WTC11 (cell line): ENCODE results near the gene FEV. TPM values are rescaled to one million over a fixed set of nuclear protein-coding genes. Genes with fewer than 3 reads are reported as not detected.

Source experiments
- ATAC-seq: fragments of 200-7000 bp; cut with Tn5 transposase; 2 replicates; pipeline ENCODE4 v1.10.0; 2021; ENCODE audit warnings: mild to moderate bottlenecking, moderate library complexity
- CTCF ChIA-PET: fragments of 300-600 bp; sonication (Branson Sonifier 250); formaldehyde crosslinking; loops from one replicate; lab custom pipeline; 2021; ENCODE audit warnings: antibody characterized with exemption; lab: Charles Lee
- POLR2A ChIA-PET: fragments of 350-600 bp; sonication (Branson Sonifier 250); formaldehyde crosslinking; loops from one replicate; lab custom pipeline; 2021; ENCODE audit warnings: antibody characterized with exemption; lab: Charles Lee
- DNase-seq: peaks from one replicate; pipeline ENCODE4 v3.0.0; 2021; ENCODE audit warnings: low spot score
- H3K27ac Mint-ChIP-seq: 2 replicates; pipeline ENCODE4 v1.8.0; 2021; ENCODE audit warnings: mixed read lengths
- H3K27me3 Mint-ChIP-seq: 2 replicates; pipeline ENCODE4 v1.8.0; 2021; ENCODE audit warnings: low read depth, mild to moderate bottlenecking, moderate library complexity, mixed read lengths
- H3K36me3 Mint-ChIP-seq: 2 replicates; pipeline ENCODE4 v1.8.0; 2021; ENCODE audit warnings: mixed read lengths
- H3K4me1 Mint-ChIP-seq: 2 replicates; pipeline ENCODE4 v1.8.0; 2022; ENCODE audit warnings: mixed read lengths
- H3K4me3 Mint-ChIP-seq: 2 replicates; pipeline ENCODE4 v1.8.0; 2021; ENCODE audit warnings: mild to moderate bottlenecking, moderate library complexity, mixed read lengths
- H3K9me3 Mint-ChIP-seq: 2 replicates; pipeline ENCODE4 v1.8.0; 2021; ENCODE audit warnings: mixed read lengths
- ATF1 ChIP-seq: sonication (generic); formaldehyde crosslinking; IDR thresholded peaks from 2 replicates; pipeline ENCODE4 v1.8.1; 2023; ENCODE audit warnings: mild to moderate bottlenecking, moderate library complexity, missing genetic modification reagents
- ESRRA ChIP-seq: sonication (generic); formaldehyde crosslinking; IDR thresholded peaks from 2 replicates; pipeline ENCODE4 v1.8.1; 2022; ENCODE audit warnings: mild to moderate bottlenecking, missing genetic modification reagents, borderline replicate concordance
- FOXK1 ChIP-seq: sonication (generic); formaldehyde crosslinking; IDR thresholded peaks from 2 replicates; pipeline ENCODE4 v1.8.0; 2022; ENCODE audit warnings: mild to moderate bottlenecking, moderate library complexity, missing genetic modification reagents
- FOXP1 ChIP-seq: sonication (generic); formaldehyde crosslinking; IDR thresholded peaks from 2 replicates; pipeline ENCODE4 v1.8.0; 2022; ENCODE audit warnings: missing genetic modification reagents, mild to moderate bottlenecking, moderate library complexity, borderline replicate concordance
- GABPB1 ChIP-seq: sonication (generic); formaldehyde crosslinking; IDR thresholded peaks from 2 replicates; pipeline ENCODE4 v1.8.1; 2023; ENCODE audit warnings: mild to moderate bottlenecking, missing genetic modification reagents
- MYBL2 ChIP-seq: sonication (generic); formaldehyde crosslinking; IDR thresholded peaks from 2 replicates; pipeline ENCODE4 v1.8.1; 2023; ENCODE audit warnings: mild to moderate bottlenecking, moderate library complexity, missing genetic modification reagents
- NR3C1 ChIP-seq: sonication (generic); formaldehyde crosslinking; conservative IDR thresholded peaks from 2 replicates; pipeline ENCODE4 v1.8.1; 2023; ENCODE audit warnings: low read depth, mild to moderate bottlenecking, missing genetic modification reagents
- SMAD3 ChIP-seq: sonication (generic); formaldehyde crosslinking; IDR thresholded peaks from 2 replicates; pipeline ENCODE4 v1.8.0; 2022; ENCODE audit warnings: missing genetic modification reagents, mild to moderate bottlenecking, borderline replicate concordance
- SP1 ChIP-seq: sonication (generic); formaldehyde crosslinking; conservative IDR thresholded peaks from 2 replicates; pipeline ENCODE4 v1.8.1; 2022; ENCODE audit warnings: missing genetic modification reagents
- ZNF416 ChIP-seq: fragments of 250-450 bp; sonication (Bioruptor Pico); IDR thresholded peaks from 2 replicates; pipeline ENCODE4 v1.9.0; 2021; ENCODE audit warnings: mild to moderate bottlenecking, inconsistent platforms
- total RNA-seq: library from RNA; stranded (reverse); gene quantifications from 3 replicates; pipeline ENCODE4 v1.2.3, GENCODE V29; 2021
- TF ChIP-seq, protein P1 (sequence below): sonication (generic); formaldehyde crosslinking; IDR thresholded peaks from 2 replicates; pipeline ENCODE4 v1.8.1; 2023; ENCODE audit warnings: mild to moderate bottlenecking, missing genetic modification reagents, moderate library complexity
- TF ChIP-seq, protein P2 (sequence below): sonication (generic); formaldehyde crosslinking; IDR thresholded peaks from 2 replicates; pipeline ENCODE4 v1.8.1; 2022; ENCODE audit warnings: low read depth, mild to moderate bottlenecking, moderate library complexity, missing genetic modification reagents, borderline replicate concordance
- TF ChIP-seq, protein P3 (sequence below): sonication (generic); formaldehyde crosslinking; IDR thresholded peaks from 2 replicates; pipeline ENCODE4 v1.8.0; 2022; ENCODE audit warnings: mild to moderate bottlenecking, missing genetic modification reagents
- TF ChIP-seq, protein P4 (sequence below): sonication (generic); formaldehyde crosslinking; IDR thresholded peaks from 2 replicates; pipeline ENCODE4 v1.8.1; 2022; ENCODE audit warnings: mild to moderate bottlenecking, moderate library complexity, missing genetic modification reagents
- TF ChIP-seq, protein P5 (sequence below): sonication (generic); formaldehyde crosslinking; conservative IDR thresholded peaks from 2 replicates; pipeline ENCODE4 v1.8.1; 2022; ENCODE audit warnings: mild to moderate bottlenecking, missing genetic modification reagents
- TF ChIP-seq, protein P6 (sequence below): sonication (generic); formaldehyde crosslinking; IDR thresholded peaks from 2 replicates; pipeline ENCODE4 v1.8.1; 2022; ENCODE audit warnings: mild to moderate bottlenecking, missing genetic modification reagents, moderate library complexity, borderline replicate concordance
- TF ChIP-seq, protein P7 (sequence below): sonication (generic); formaldehyde crosslinking; IDR thresholded peaks from 2 replicates; pipeline ENCODE4 v1.8.0; 2022; ENCODE audit warnings: mild to moderate bottlenecking, missing genetic modification reagents
- TF ChIP-seq, protein P8 (sequence below): fragments of 250-450 bp; sonication (Bioruptor Pico); IDR thresholded peaks from 2 replicates; pipeline ENCODE4 v1.9.0; 2021; ENCODE audit warnings: mild to moderate bottlenecking, borderline replicate concordance
- TF ChIP-seq, protein P9 (sequence below): fragments of 250-450 bp; sonication (Bioruptor Pico); IDR thresholded peaks from 2 replicates; pipeline ENCODE4 v1.8.0; 2021; ENCODE audit warnings: mild to moderate bottlenecking
- TF ChIP-seq, protein P10 (sequence below): sonication (generic); formaldehyde crosslinking; IDR thresholded peaks from 2 replicates; pipeline ENCODE4 v1.8.1; 2023; ENCODE audit warnings: mild to moderate bottlenecking, moderate library complexity, missing genetic modification reagents

FEV gene
- total RNA-seq, 1 experiment from 2014 or later = not detected

DNA sequence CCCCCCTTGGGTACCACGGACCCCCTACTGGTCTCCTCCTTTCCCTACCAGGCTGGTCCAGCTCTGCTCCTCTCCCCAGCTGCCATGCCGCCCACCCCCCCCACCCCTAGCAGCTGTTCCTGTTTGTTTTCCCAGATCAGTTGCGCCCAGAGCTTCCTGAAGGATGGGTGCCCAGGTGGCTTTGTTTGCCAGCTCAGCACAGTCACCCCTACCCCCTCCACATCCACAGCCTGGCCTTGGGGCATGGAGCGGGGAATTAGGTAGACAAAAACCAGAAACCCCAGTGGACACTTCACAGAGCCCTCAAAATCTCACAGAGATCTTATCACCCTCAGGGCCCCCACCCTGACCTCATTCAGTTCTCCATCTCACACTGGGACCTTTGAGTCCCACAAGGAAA, 12.0 kb upstream of the FEV start (continued):
- TF ChIP-seq, protein P1, sequence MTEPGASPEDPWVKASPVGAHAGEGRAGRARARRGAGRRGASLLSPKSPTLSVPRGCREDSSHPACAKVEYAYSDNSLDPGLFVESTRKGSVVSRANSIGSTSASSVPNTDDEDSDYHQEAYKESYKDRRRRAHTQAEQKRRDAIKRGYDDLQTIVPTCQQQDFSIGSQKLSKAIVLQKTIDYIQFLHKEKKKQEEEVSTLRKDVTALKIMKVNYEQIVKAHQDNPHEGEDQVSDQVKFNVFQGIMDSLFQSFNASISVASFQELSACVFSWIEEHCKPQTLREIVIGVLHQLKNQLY (CRISPR knock-in tag) = no peak
- TF ChIP-seq, protein P2, sequence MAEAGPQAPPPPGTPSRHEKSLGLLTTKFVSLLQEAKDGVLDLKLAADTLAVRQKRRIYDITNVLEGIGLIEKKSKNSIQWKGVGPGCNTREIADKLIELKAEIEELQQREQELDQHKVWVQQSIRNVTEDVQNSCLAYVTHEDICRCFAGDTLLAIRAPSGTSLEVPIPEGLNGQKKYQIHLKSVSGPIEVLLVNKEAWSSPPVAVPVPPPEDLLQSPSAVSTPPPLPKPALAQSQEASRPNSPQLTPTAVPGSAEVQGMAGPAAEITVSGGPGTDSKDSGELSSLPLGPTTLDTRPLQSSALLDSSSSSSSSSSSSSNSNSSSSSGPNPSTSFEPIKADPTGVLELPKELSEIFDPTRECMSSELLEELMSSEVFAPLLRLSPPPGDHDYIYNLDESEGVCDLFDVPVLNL (CRISPR knock-in tag) = no peak
- no peak for TF ChIP-seq NR3C1 (CRISPR knock-in tag)
- no peak for TF ChIP-seq ATF1 (CRISPR knock-in tag)
- TF ChIP-seq, protein P3, sequence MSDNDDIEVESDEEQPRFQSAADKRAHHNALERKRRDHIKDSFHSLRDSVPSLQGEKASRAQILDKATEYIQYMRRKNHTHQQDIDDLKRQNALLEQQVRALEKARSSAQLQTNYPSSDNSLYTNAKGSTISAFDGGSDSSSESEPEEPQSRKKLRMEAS = no peak
- TF ChIP-seq, protein P4, sequence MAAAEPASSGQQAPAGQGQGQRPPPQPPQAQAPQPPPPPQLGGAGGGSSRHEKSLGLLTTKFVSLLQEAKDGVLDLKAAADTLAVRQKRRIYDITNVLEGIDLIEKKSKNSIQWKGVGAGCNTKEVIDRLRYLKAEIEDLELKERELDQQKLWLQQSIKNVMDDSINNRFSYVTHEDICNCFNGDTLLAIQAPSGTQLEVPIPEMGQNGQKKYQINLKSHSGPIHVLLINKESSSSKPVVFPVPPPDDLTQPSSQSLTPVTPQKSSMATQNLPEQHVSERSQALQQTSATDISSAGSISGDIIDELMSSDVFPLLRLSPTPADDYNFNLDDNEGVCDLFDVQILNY (CRISPR knock-in tag) = no peak
- TF ChIP-seq ZNF416 = no peak
- TF ChIP-seq, protein P5, sequence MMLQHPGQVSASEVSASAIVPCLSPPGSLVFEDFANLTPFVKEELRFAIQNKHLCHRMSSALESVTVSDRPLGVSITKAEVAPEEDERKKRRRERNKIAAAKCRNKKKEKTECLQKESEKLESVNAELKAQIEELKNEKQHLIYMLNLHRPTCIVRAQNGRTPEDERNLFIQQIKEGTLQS (CRISPR knock-in tag) = no peak

DNA sequence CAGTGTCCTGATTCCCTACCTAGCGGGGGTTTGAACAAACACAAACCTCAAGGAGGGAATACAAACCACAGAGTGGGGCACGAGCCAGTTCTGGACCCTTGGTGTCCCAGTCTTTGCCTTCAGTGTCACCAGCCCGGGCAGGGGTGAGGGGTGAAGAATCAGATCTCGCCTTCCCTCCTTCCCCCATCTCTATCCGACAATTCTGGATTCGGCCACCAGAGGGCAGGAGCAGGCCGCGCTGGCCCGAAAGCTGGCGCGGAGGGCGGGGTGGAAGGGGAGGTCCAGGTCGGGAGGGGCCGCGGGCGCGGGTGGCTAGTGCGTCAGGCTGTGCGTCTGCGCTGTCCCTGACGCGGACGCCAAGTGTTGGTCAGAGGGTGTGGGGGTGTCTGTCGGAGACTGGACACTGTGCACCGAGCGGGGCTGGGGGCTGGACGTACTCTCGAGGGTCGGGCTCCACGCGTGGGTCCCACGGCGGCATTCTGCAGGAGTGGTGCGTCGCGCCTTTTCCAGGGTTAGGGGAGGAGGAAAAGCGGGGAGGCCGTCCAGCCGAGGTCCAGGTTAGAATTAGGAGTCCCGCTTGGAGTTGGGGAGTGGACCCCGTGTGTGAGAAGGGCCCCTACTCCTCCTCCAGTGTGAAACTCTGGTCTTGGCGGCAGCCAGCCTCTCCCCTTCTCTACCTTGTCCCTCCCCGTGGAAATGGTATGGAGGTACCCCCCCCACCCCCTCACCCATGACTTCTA, 11.2 kb upstream of the FEV start:
- Mint-ChIP-seq H3K9me3 (no peaks in the 10 kb centered on the region), H3K27ac (no peak overlapping the region), H3K36me3 (no peaks in the 10 kb centered on the region), H3K4me1 (peaks cover 26% of the 10 kb centered on the region), H3K4me3 (peak overlapping the region; percentile 60), H3K27me3 (peaks cover 100% of the 10 kb centered on the region)
- ATAC-seq = peak; percentile 49
- POLR2A ChIA-PET = no interaction called here
- CTCF ChIA-PET = interaction anchor here (0.6 to 10.6 kb wide), 26 partner anchors 9 to 576 kb away, joined by 3 to 158 read pairs (median 4); partner anchors contain the start of genes CDK5R2, FEV and IHH
- peak; percentile 93 for DNase-seq
- TF ChIP-seq FOXP1 (CRISPR knock-in tag) (peak; percentile 39; the same call in 1 of the 2 replicates), FOXK1 (CRISPR knock-in tag) (no peak), ESRRA (CRISPR knock-in tag) (no peak), SP1 (peak; percentile 69), GABPB1 (0 out of 2 replicates have a peak, but pooled peaks have one; percentile 30), SMAD3 (CRISPR knock-in tag) (no peak), MYBL2 (0 out of 2 replicates have a peak, but pooled peaks have one; percentile 46)
- TF ChIP-seq, protein P6, sequence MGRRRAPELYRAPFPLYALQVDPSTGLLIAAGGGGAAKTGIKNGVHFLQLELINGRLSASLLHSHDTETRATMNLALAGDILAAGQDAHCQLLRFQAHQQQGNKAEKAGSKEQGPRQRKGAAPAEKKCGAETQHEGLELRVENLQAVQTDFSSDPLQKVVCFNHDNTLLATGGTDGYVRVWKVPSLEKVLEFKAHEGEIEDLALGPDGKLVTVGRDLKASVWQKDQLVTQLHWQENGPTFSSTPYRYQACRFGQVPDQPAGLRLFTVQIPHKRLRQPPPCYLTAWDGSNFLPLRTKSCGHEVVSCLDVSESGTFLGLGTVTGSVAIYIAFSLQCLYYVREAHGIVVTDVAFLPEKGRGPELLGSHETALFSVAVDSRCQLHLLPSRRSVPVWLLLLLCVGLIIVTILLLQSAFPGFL (CRISPR knock-in tag) = no peak
- TF ChIP-seq, protein P7, sequence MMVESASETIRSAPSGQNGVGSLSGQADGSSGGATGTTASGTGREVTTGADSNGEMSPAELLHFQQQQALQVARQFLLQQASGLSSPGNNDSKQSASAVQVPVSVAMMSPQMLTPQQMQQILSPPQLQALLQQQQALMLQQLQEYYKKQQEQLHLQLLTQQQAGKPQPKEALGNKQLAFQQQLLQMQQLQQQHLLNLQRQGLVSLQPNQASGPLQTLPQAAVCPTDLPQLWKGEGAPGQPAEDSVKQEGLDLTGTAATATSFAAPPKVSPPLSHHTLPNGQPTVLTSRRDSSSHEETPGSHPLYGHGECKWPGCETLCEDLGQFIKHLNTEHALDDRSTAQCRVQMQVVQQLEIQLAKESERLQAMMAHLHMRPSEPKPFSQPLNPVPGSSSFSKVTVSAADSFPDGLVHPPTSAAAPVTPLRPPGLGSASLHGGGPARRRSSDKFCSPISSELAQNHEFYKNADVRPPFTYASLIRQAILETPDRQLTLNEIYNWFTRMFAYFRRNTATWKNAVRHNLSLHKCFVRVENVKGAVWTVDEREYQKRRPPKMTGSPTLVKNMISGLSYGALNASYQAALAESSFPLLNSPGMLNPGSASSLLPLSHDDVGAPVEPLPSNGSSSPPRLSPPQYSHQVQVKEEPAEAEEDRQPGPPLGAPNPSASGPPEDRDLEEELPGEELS (CRISPR knock-in tag) = no peak
- TF ChIP-seq, protein P8, sequence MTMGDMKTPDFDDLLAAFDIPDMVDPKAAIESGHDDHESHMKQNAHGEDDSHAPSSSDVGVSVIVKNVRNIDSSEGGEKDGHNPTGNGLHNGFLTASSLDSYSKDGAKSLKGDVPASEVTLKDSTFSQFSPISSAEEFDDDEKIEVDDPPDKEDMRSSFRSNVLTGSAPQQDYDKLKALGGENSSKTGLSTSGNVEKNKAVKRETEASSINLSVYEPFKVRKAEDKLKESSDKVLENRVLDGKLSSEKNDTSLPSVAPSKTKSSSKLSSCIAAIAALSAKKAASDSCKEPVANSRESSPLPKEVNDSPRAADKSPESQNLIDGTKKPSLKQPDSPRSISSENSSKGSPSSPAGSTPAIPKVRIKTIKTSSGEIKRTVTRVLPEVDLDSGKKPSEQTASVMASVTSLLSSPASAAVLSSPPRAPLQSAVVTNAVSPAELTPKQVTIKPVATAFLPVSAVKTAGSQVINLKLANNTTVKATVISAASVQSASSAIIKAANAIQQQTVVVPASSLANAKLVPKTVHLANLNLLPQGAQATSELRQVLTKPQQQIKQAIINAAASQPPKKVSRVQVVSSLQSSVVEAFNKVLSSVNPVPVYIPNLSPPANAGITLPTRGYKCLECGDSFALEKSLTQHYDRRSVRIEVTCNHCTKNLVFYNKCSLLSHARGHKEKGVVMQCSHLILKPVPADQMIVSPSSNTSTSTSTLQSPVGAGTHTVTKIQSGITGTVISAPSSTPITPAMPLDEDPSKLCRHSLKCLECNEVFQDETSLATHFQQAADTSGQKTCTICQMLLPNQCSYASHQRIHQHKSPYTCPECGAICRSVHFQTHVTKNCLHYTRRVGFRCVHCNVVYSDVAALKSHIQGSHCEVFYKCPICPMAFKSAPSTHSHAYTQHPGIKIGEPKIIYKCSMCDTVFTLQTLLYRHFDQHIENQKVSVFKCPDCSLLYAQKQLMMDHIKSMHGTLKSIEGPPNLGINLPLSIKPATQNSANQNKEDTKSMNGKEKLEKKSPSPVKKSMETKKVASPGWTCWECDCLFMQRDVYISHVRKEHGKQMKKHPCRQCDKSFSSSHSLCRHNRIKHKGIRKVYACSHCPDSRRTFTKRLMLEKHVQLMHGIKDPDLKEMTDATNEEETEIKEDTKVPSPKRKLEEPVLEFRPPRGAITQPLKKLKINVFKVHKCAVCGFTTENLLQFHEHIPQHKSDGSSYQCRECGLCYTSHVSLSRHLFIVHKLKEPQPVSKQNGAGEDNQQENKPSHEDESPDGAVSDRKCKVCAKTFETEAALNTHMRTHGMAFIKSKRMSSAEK = no peak
- TF ChIP-seq, protein P9, sequence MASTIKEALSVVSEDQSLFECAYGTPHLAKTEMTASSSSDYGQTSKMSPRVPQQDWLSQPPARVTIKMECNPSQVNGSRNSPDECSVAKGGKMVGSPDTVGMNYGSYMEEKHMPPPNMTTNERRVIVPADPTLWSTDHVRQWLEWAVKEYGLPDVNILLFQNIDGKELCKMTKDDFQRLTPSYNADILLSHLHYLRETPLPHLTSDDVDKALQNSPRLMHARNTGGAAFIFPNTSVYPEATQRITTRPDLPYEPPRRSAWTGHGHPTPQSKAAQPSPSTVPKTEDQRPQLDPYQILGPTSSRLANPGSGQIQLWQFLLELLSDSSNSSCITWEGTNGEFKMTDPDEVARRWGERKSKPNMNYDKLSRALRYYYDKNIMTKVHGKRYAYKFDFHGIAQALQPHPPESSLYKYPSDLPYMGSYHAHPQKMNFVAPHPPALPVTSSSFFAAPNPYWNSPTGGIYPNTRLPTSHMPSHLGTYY (CRISPR knock-in tag) = no peak
- TF ChIP-seq, protein P10, sequence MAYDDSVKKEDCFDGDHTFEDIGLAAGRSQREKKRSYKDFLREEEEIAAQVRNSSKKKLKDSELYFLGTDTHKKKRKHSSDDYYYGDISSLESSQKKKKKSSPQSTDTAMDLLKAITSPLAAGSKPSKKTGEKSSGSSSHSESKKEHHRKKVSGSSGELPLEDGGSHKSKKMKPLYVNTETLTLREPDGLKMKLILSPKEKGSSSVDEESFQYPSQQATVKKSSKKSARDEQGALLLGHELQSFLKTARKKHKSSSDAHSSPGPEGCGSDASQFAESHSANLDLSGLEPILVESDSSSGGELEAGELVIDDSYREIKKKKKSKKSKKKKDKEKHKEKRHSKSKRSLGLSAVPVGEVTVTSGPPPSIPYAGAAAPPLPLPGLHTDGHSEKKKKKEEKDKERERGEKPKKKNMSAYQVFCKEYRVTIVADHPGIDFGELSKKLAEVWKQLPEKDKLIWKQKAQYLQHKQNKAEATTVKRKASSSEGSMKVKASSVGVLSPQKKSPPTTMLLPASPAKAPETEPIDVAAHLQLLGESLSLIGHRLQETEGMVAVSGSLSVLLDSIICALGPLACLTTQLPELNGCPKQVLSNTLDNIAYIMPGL = 0 out of 2 replicates have a peak, but pooled peaks have one; percentile 30
